Keratinocyte (primary cell): ENCODE results near the gene GNG4. TPM values are rescaled to one million over a fixed set of nuclear protein-coding genes. Genes with fewer than 3 reads are reported as not detected.

Experiments
- DNase-seq: peaks from one replicate; pipeline ENCODE4 v3.0.0-alpha.2; 2011; ENCODE audit warnings: low read depth, missing footprints, low spot score
- FAIRE-seq: peaks from 2 replicates; lab custom pipeline; 2011; peaks lifted over from hg19 to GRCh38; lab: Jason Lieb, UNC
- H2AFZ ChIP-seq: 2 replicates; pipeline ENCODE4 v1.6.0; 2012; ENCODE audit warnings: low read length, control low read depth, inconsistent platforms; ENCODE audit not compliant: control insufficient read depth
- H3K27ac ChIP-seq: 2 replicates; pipeline ENCODE4 v1.5.1; 2011; ENCODE audit warnings: low read length; ENCODE audit not compliant: control insufficient read depth, insufficient read depth
- H3K27me3 ChIP-seq: 3 replicates; pipeline ENCODE4 v1.6.0; 2011; ENCODE audit warnings: low read length; ENCODE audit not compliant: control insufficient read depth, insufficient read depth; ENCODE audit errors: extremely low read depth
- H3K36me3 ChIP-seq, 2 experiments: 2 replicates in 1 of 2; 3 replicates in 1 of 2; pipeline ENCODE4 v1.5.1; 2011; ENCODE audit warnings: low read length in 2 of 2, mild to moderate bottlenecking in 1 of 2; ENCODE audit not compliant: control insufficient read depth in 2 of 2, insufficient read depth in 2 of 2; ENCODE audit errors: extremely low read depth in 1 of 2
- H3K4me1 ChIP-seq: 3 replicates; pipeline ENCODE4 v1.5.1; 2011; ENCODE audit warnings: low read length; ENCODE audit not compliant: control insufficient read depth, insufficient read depth; ENCODE audit errors: extremely low read depth
- H3K4me2 ChIP-seq: 3 replicates; pipeline ENCODE4 v1.6.0; 2011; ENCODE audit warnings: low read depth, low read length; ENCODE audit not compliant: control insufficient read depth, insufficient read depth; ENCODE audit errors: extremely low read depth
- H3K4me3 ChIP-seq, 3 experiments: fragments of 200-600 bp in 1 of 3; sonication (generic) in 1 of 3; 2 replicates in 2 of 3; 3 replicates in 1 of 3; pipeline ENCODE4 v1.5.1; 2011 to 2016; ENCODE audit warnings: low read length in 3 of 3, mild to moderate bottlenecking in 3 of 3, control low read depth in 2 of 3, inconsistent platforms in 1 of 3, low read depth in 1 of 3, mixed read lengths in 1 of 3, mixed run types in 1 of 3, moderate library complexity in 1 of 3; ENCODE audit not compliant: control insufficient read depth in 2 of 3, insufficient read depth in 2 of 3; ENCODE audit errors: extremely low read depth in 1 of 3
- H3K79me2 ChIP-seq: 2 replicates; pipeline ENCODE4 v1.6.0; 2012; ENCODE audit warnings: low read length; ENCODE audit not compliant: control insufficient read depth, insufficient read depth
- H3K9ac ChIP-seq: 3 replicates; pipeline ENCODE4 v1.6.0; 2011; ENCODE audit warnings: low read length; ENCODE audit not compliant: control insufficient read depth, insufficient read depth; ENCODE audit errors: extremely low read depth
- H3K9me1 ChIP-seq: 3 replicates; pipeline ENCODE4 v1.6.0; 2011; ENCODE audit warnings: low read length; ENCODE audit not compliant: control insufficient read depth, insufficient read depth; ENCODE audit errors: extremely low read depth
- H3K9me3 ChIP-seq: 2 replicates; pipeline ENCODE4 v1.5.1; 2012; ENCODE audit warnings: low read depth, low read length; ENCODE audit not compliant: control insufficient read depth
- H4K20me1 ChIP-seq: 3 replicates; pipeline ENCODE4 v1.6.0; 2011; ENCODE audit warnings: low read length; ENCODE audit not compliant: control insufficient read depth, insufficient read depth; ENCODE audit errors: extremely low read depth
- CTCF ChIP-seq, 3 experiments: IDR thresholded peaks in 1 of 3; conservative IDR thresholded peaks in 1 of 3; optimal IDR thresholded peaks in 1 of 3; 2 replicates in 2 of 3; 3 replicates in 1 of 3; pipeline versions ENCODE3 to v1.5.1; 2011; ENCODE audit warnings: low read length in 3 of 3, mild to moderate bottlenecking in 3 of 3, moderate library complexity in 2 of 3, control low read depth in 1 of 3, inconsistent platforms in 1 of 3; ENCODE audit not compliant: insufficient read depth in 2 of 3; ENCODE audit errors: extremely low read depth in 1 of 3
- EZH2 ChIP-seq: IDR thresholded peaks from one replicate; pipeline ENCODE4 v1.6.1; 2012; ENCODE audit warnings: inconsistent platforms, mild to moderate bottlenecking, low read length, moderate library complexity
- dilution Hi-C: fragments of 300-500 bp; cut with MboI; formaldehyde crosslinking; loops from one replicate; pipeline ENCODE4 v1.7.0; 2020; ENCODE audit warnings: low sequenced_read_pairs; ENCODE audit not compliant: extremely low pct_ligation_motif_present
- polyA plus RNA-seq, 5 experiments: library from polyadenylated mRNA; depleted of rRNA in 3 of 5; stranded (reverse) in 3 of 5; stranded (forward) in 1 of 5; unstranded in 1 of 5; fragments of >200 nt; gene quantifications; 1 replicate in 1 of 5; 2 replicates in 3 of 5; 3 replicates in 1 of 5; pipeline versions ENCODE4 v1.2.1 to v1.2.3, GENCODE V29; 2011 to 2012; ENCODE audit warnings: missing spikeins in 2 of 5, low read depth in 1 of 5, low replicate concordance in 1 of 5

The GNG4 gene
- polyA plus RNA-seq, 1 donor (not counting 4 experiments of a cell fraction or from before 2014, with no cell fraction given): 0.07 TPM

- no peaks in the 10 kb centered on the region for H3K79me2 ChIP-seq
- H4K20me1 ChIP-seq: no peaks in the 10 kb centered on the region
- no peaks in the 10 kb centered on the region for H3K36me3 ChIP-seq
- no peak for FAIRE-seq
- dilution Hi-C loops: no loop called here
- H3K9ac ChIP-seq: no peak overlapping the region
- TF ChIP-seq CTCF (optimal IDR thresholded peaks at IDR 0.05 in 1 of 3, IDR thresholded peaks at IDR 0.05 in 1 of 3, conservative IDR thresholded peaks at IDR 0.05 in 1 of 3; ENCODE audit: extremely low read depth in 1 of 3, insufficient read depth in 2 of 3, low read length in 3 of 3): no peak
- no peak for TF ChIP-seq EZH2
- no peaks in the 10 kb centered on the region for H3K27me3 ChIP-seq
- H2AFZ ChIP-seq: no peak overlapping the region
- H3K4me3 ChIP-seq: no peak overlapping the region
- no peaks in the 10 kb centered on the region for H3K9me3 ChIP-seq
- H3K4me1 ChIP-seq: no peaks in the 10 kb centered on the region
- no peak for DNase-seq
- H3K27ac ChIP-seq: no peak overlapping the region
- H3K9me1 ChIP-seq: no peaks in the 10 kb centered on the region
- no peak overlapping the region for H3K4me2 ChIP-seq
Observed at GRCh38 chr1:235553112-235553551, 96.5 kb downstream of the GNG4 start.

- no peak overlapping the region for H3K27ac ChIP-seq
- no peaks in the 10 kb centered on the region for H4K20me1 ChIP-seq
- no peak overlapping the region for H3K9ac ChIP-seq
- no peaks in the 10 kb centered on the region for H3K9me3 ChIP-seq
- DNase-seq (no peak), FAIRE-seq (no peak)
- H3K4me1 ChIP-seq: no peaks in the 10 kb centered on the region
- TF ChIP-seq EZH2: no peak
- H3K9me1 ChIP-seq: no peaks in the 10 kb centered on the region
- dilution Hi-C loops: no loop called here
- H3K79me2 ChIP-seq: no peaks in the 10 kb centered on the region
- H2AFZ ChIP-seq: no peak overlapping the region
- H3K4me3 ChIP-seq: no peak overlapping the region
- H3K36me3 ChIP-seq: no peaks in the 10 kb centered on the region
- H3K4me2 ChIP-seq: no peak overlapping the region
- H3K27me3 ChIP-seq: no peaks in the 10 kb centered on the region
Observed at GRCh38 chr1:235552146-235552716, 97.4 kb downstream of the GNG4 start.
